Measurements from ENCODE around the gene PNPLA1. TPM values are rescaled to one million over a fixed set of nuclear protein-coding genes. Genes with fewer than 3 reads are reported as not detected.

Gene PNPLA1
- total RNA-seq, 4 donors from 2014 or later, result 26.7 to 54.2 (median 30.0) TPM

DNA sequence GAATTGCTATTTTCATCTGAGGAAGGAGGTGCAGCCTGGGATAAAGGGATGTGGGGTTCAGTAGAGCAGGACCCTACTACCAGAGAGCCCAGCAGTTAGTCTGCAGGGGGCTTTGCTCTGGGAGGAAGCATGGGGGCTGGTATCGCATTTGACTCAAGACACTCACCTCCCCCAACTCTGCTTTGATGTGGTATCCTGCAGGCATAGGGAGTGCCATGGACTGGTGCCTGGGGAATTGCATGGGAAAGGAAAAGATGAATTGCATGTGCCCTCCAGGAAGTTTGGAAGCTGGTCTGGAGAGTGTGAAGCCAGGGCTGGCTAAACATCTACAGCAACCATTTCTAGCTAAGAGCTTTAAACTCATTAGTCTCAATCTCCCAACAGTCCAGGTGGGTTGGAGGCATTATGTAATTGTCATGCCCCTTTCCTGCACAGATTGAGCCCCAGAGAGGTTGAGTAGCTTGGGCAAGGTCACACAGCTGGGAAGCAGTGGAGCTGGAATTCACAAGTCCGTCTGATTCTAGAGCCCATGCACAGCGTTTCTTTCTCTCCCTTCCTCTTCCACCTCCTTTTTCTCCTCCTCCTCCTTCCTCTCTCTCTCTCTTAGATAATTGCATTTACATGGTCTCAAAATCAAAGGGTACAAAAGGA lies 26.2 kb upstream of the PNPLA1 start:
- 74 to 83% methylated on average over 3 of the region's 3 CpGs for WGBS, 2 donors
- no peak for DNase-seq (ENCODE audit: low spot score in 2 of 2)
- TF ChIP-seq POLR2A (IDR thresholded peaks at IDR 0.05), result no peak
- TF ChIP-seq, protein P1, sequence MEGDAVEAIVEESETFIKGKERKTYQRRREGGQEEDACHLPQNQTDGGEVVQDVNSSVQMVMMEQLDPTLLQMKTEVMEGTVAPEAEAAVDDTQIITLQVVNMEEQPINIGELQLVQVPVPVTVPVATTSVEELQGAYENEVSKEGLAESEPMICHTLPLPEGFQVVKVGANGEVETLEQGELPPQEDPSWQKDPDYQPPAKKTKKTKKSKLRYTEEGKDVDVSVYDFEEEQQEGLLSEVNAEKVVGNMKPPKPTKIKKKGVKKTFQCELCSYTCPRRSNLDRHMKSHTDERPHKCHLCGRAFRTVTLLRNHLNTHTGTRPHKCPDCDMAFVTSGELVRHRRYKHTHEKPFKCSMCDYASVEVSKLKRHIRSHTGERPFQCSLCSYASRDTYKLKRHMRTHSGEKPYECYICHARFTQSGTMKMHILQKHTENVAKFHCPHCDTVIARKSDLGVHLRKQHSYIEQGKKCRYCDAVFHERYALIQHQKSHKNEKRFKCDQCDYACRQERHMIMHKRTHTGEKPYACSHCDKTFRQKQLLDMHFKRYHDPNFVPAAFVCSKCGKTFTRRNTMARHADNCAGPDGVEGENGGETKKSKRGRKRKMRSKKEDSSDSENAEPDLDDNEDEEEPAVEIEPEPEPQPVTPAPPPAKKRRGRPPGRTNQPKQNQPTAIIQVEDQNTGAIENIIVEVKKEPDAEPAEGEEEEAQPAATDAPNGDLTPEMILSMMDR (IDR thresholded peaks at IDR 0.05), result no peak
- no peak overlapping the region for H3K4me3 ChIP-seq (ENCODE audit: low read depth, poor library complexity, severe bottlenecking)
- intact Hi-C loops (cut with DNase I; ENCODE audit: low total_unique reads), result no loop called here

DNA sequence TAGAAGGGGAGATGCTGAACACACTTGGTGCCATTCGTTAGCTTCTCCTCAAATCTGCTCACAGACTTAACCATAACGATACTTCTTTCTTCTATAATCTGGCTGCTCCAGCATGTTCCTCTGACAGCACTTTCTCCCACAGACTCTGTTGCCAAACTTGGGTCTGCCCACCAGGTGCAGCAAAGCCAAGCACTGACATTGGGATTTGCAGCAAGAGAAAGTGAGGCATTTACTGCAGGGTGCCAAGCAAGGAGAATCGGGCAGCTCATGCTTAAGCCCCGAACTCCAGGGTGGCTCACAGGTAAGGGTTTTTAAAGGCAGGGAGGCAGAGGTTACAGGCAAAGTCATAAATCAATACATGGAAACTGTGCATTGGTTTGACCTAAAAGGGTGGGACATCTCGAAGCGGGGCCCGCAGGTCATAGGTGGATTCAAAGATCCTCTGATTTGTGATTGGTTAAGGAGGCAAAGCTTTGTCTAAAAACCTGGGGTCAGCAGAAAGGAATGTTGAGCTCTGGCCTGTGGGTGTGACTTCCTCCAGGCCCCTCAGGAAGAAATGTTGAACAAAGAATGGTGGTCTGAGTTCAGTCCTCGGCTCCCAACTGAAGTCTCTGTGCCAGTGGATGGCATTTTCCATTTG lies 25.1 kb upstream of the PNPLA1 start:
- 83 to 86% methylated on average over 8 of the region's 8 CpGs for WGBS, 2 donors
- H3K4me3 ChIP-seq (ENCODE audit: low read depth, poor library complexity, severe bottlenecking), result no peak overlapping the region
- TF ChIP-seq POLR2A (IDR thresholded peaks at IDR 0.05), result no peak
- TF ChIP-seq, protein P1 (IDR thresholded peaks at IDR 0.05), result no peak
- intact Hi-C loops (cut with DNase I; ENCODE audit: low total_unique reads), result no loop called here
- DNase-seq (ENCODE audit: low spot score in 2 of 2), result no peak

DNA sequence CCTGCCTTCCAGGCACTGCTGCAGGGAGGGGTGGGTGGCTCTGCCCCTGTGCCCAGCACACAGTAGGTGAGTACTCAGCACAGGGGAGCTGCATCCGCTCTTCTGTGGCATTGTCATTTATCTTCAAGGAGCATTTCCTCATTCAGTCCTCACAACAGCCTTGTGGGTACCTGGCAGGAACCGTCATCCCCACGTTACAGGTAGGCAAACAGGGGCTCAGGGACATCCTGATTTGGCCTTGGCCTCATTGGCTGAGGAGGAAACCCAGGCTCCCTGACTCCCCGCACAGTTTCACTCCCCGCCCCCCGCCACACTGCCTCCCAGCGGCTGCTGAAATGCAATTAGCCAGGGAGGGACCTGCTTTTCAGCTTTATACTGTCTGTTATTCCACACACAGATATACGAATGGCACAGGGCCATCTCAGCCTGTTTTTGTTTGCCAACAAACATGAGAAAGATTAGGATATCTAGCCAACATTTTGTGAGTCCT lies 24.2 kb upstream of the PNPLA1 start:
- 51 to 66% methylated on average over 8 of the region's 8 CpGs for WGBS, 2 donors
- no peak for TF ChIP-seq POLR2A (IDR thresholded peaks at IDR 0.05)
- TF ChIP-seq, protein P1 (IDR thresholded peaks at IDR 0.05), result no peak
- DNase-seq (ENCODE audit: low spot score in 2 of 2), result no peak
- no peak overlapping the region for H3K4me3 ChIP-seq (ENCODE audit: low read depth, poor library complexity, severe bottlenecking)
- intact Hi-C loops (cut with DNase I; ENCODE audit: low total_unique reads), result no loop called here

DNA sequence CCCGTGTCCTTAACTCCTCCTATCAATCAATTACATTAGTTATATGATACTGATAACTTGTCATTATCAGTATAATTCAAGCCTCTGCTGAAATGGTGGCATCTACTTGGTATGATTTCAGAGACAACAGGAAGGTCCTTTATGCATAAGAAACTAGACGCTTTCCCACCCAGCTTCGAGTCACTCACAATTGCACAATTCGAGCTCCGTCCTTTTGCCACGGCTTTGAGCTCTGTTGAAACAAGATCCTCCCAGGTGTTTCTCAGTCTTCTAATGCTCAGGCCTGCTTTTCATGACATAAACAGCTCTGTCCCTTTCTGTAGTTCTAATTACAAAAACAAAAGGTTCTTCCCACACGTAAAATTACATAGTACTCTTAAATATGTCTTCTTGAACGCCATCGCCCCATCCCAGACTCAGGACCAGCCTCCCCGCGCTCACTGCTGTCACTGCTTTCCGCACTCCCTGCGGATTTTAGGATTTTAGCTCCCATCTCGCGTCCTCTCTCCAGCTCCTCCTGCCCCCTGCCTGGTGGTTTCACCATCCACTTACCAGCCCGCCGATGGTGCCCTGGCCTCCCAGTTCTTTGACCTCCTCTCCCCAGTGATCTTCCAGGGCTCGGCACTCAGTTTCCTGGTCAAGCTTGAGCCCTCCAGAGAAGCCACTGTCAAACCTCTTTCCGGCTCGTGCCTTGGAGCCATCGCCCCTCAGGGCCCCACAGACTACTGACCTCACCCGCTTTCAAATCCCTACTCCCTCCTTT lies 23.2 kb upstream of the PNPLA1 start:
- TF ChIP-seq, protein P1 (IDR thresholded peaks at IDR 0.05), result no peak
- TF ChIP-seq POLR2A (IDR thresholded peaks at IDR 0.05), result no peak
- intact Hi-C loops (cut with DNase I; ENCODE audit: low total_unique reads), result no loop called here
- 81 to 84% methylated on average over 22 of the region's 22 CpGs for WGBS, 2 donors
- no peak overlapping the region for H3K4me3 ChIP-seq (ENCODE audit: low read depth, poor library complexity, severe bottlenecking)
- DNase-seq (ENCODE audit: low spot score in 2 of 2), result no peak

DNA sequence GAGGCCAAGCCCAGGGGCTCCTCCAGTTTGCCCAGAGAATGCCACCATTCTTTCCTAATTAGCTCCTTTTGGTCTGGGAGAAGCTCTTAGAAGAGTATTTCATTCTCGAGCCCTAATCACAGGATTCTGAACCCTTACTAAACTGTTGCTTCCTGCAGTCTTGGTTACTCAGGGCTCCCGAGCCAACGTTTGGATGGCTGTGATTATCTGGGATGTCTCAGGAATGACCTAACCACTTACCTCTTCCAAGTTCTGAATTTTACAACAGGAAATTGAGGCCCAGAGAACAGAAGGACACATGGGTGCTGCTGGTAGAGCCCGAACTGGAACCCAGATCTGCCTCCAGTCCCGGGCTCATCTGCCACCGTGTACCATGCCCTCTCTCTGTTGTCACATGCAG lies 22.2 kb upstream of the PNPLA1 start:
- intact Hi-C loops (cut with DNase I; ENCODE audit: low total_unique reads), result no loop called here
- TF ChIP-seq, protein P1 (IDR thresholded peaks at IDR 0.05), result no peak
- no peak for TF ChIP-seq POLR2A (IDR thresholded peaks at IDR 0.05)
- H3K4me3 ChIP-seq (ENCODE audit: low read depth, poor library complexity, severe bottlenecking), result no peak overlapping the region
- no peak for DNase-seq (ENCODE audit: low spot score in 2 of 2)
- WGBS, 2 donors, result 64 to 68% methylated on average over 6 of the region's 6 CpGs
